GM13976 (cell line): Measurements from ENCODE around the gene SLU7.

ENCODE experiments used
- DNase-seq: peaks from one replicate; pipeline ENCODE4 v3.0.0; 2012; ENCODE audit warnings: low spot score
- in situ Hi-C: fragments of 300-500 bp; cut with MboI; formaldehyde crosslinking; loops from one replicate; pipeline ENCODE4 v1.12.0; 2022; ENCODE audit warnings: low sequenced_read_pairs, mixed read lengths, inconsistent platforms; ENCODE audit not compliant: unreplicated experiment
- TF ChIP-seq, protein P1 (sequence below): IDR thresholded peaks from 2 replicates; pipeline ENCODE4 v1.5.1; 2012; ENCODE audit warnings: borderline replicate concordance, mild to moderate bottlenecking; ENCODE audit not compliant: insufficient read depth; ENCODE audit errors: extremely low read depth, missing control alignments, control extremely low read depth

The SLU7 gene

DNA sequence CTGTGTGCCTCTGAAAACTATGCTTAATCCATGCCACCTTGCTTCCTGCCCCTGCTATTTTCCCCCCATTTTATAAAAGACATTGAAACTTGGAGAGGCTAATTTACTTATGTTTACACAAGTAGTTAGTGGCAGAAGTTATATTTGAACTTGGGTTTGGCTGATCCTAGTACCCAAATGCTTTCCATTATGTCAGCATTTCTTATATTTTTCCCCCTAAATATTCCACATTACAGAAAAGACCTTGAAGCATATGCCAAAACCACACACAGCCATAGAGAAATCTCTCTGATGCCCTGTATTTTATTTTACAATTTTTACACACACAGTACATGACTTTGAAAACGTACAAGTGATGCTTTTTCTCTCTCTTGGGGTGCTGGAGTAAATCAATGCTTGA is 59.6 kb downstream of the SLU7 start:
- in situ Hi-C loops, result no loop called here
- TF ChIP-seq, protein P1, sequence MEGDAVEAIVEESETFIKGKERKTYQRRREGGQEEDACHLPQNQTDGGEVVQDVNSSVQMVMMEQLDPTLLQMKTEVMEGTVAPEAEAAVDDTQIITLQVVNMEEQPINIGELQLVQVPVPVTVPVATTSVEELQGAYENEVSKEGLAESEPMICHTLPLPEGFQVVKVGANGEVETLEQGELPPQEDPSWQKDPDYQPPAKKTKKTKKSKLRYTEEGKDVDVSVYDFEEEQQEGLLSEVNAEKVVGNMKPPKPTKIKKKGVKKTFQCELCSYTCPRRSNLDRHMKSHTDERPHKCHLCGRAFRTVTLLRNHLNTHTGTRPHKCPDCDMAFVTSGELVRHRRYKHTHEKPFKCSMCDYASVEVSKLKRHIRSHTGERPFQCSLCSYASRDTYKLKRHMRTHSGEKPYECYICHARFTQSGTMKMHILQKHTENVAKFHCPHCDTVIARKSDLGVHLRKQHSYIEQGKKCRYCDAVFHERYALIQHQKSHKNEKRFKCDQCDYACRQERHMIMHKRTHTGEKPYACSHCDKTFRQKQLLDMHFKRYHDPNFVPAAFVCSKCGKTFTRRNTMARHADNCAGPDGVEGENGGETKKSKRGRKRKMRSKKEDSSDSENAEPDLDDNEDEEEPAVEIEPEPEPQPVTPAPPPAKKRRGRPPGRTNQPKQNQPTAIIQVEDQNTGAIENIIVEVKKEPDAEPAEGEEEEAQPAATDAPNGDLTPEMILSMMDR, result no peak
- DNase-seq, result no peak

DNA sequence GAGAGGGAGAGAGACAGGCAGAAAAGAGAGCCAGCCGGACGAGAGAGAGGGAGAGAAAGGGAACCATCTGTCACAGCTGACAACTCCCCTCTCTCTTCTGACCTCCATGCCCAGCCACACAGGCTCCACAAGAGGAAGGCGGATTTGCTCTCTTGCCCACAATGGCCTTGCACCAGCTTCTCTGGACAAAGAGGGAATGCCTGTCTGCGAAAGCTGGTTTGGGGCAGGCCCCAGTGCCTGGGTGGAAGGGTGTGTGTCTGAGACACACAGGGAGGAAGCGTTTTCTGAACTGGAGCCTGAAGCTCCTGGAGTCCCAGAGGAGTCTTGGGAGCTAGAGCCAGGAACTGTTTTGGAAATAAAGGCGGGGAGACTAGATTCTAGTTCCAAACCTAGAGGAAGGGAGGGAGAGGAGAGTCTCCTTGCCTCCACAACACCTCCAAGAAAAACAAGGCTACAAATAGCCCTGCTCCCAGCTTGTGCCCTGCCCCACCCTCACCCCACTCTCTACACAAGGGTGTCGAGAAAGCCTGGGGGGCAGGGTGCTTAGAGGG is 60.9 kb downstream of the SLU7 start:
- in situ Hi-C loops, result no loop called here
- TF ChIP-seq, protein P1, result no peak

DNA sequence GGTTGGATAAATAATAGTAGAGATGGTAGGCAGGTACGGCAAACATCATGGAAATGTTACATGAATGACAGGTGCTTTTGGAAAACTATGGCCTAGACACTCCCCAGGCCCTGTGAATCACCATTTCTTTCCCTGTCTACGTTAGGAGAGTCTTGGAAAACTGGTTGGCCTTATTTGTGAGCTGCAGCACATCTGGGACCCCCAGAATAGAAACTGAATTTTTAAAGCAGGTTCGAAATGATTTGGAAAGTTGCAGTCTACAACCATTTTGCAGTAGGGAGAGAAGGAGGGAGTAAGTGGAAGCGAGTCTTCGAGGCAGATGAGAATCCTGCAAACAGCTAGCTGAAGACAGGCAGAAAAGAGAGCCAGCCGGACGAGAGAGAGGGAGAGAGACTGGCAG is 61.5 kb downstream of the SLU7 start:
- TF ChIP-seq, protein P1, result no peak
- no peak for DNase-seq
- in situ Hi-C loops, result no loop called here

More for the DNA sequence above, 60.9 kb downstream of the SLU7 start:
- DNase-seq, result no peak

DNA sequence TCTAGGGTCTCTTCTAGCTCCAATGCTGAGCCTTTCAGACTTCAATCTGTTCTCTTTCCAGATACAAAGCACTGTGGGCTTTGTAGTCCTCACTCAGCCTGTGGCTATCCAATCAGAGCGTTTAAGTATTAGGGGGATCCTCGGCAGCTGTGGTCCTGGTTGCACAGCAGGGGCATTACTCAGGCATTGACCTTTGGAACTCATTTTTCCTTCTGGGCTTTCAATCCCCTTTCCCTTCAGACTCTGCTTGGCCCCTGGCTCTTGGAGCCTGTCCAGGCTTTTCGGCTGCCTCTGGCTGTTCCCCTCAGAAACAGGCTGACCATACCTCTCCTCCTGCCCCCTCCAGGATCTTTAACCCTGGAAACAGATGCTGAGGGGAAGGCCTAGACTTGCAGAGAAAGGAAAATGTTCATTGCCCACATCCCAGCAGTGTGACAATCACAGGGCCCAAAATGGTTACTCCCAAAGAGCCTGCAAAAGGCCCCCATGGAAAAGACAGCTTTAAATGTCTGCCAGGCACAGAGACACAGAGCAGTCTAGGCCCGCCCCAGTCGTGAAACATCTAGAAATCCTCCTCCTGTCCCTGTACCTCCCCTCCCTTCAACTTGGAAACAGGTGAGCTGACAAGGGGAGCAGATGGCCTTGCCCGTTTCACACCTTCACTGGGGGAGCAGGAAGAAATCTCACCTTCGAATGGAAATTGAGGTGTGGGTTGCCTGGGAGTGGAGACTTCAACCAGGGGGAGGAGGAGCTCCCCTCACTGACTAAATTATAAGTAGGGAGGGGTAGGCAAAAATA is 62.1 kb downstream of the SLU7 start:
- in situ Hi-C loops, result no loop called here
- DNase-seq, result no peak
- TF ChIP-seq, protein P1, result no peak

DNA sequence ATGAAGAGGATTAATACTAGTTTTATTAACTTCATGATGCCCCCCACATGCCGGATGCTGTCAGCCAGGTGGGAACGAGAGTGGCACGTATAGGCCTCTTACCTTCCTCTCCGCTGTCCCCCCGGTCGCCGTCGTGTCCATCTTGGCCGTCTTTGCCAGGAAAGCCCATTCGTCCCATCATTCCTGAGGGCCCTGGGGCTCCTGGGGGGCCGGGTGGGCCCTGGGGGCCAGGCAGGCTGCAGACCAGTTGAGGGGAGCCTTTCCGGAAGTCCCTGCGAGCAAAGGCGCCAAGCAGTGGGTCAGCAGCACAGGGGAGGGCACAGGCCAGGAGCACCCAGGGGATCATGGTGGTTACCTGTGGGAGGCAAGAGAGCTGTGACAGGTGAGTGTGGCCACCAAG is 64.2 kb downstream of the SLU7 start:
- TF ChIP-seq, protein P1, result no peak
- DNase-seq, result no peak
- in situ Hi-C loops, result no loop called here

DNA sequence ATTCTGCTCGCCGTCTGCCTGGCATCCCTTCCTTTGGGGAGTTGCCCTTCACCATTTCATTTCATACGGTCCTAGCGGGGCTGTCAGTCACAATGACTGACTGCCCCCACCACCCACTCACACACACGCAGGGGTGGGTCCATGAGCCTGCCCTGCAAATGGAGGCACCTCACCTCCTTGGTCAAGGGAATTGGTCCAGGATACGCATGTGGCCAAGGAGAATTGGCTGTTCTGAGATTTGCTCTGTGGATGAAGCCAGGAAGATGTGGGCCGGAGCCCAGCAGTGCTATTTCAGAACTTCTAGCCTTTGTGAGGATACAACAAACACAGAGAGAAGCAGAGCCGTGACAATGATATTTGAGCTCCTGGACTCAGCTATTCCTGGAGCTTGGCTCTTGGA is 65.5 kb downstream of the SLU7 start:
- in situ Hi-C loops, result no loop called here
- no peak for DNase-seq
- TF ChIP-seq, protein P1, result no peak
